Muscle layer of colon (tissue), 2 donors: ENCODE data around the gene IFNAR1.

Experiments
- H3K27ac ChIP-seq: one replicate; pipeline ENCODE4 v1.7.0; 2013; ENCODE audit warnings: low read depth, mild to moderate bottlenecking, low read length, moderate library complexity
- H3K27me3 ChIP-seq, 2 donors: one replicate each; pipeline ENCODE4 v1.7.0; 2013; ENCODE audit warnings: low read length in 2 of 2, mild to moderate bottlenecking in 2 of 2; ENCODE audit not compliant: insufficient read depth in 2 of 2, control insufficient read depth in 1 of 2
- H3K36me3 ChIP-seq: one replicate; pipeline ENCODE4 v1.7.0; 2013; ENCODE audit warnings: mild to moderate bottlenecking, low read length; ENCODE audit not compliant: insufficient read depth
- H3K4me1 ChIP-seq: one replicate; pipeline ENCODE4 v1.7.0; 2013; ENCODE audit warnings: mild to moderate bottlenecking, low read length; ENCODE audit not compliant: insufficient read depth
- H3K4me3 ChIP-seq, 2 donors: one replicate each; pipeline ENCODE4 v1.7.0; 2013; ENCODE audit warnings: low read length in 2 of 2, low read depth in 1 of 2, mild to moderate bottlenecking in 1 of 2, moderate library complexity in 1 of 2
- H3K9ac ChIP-seq: one replicate; pipeline ENCODE4 v1.7.0; 2013; ENCODE audit warnings: low read length
- H3K9me3 ChIP-seq: one replicate; pipeline ENCODE4 v1.7.0; 2013; ENCODE audit warnings: mild to moderate bottlenecking, low read length
- donor health status: abdominal sarcoma.
- donor health status: Adenocarcinoma of cecum.

IFNAR1 gene

GRCh38 chr21:33394260-33394659, 69.5 kb downstream of the IFNAR1 start:
- no peaks in the 10 kb centered on the region for H3K36me3 ChIP-seq
- H3K9ac ChIP-seq, result no peak overlapping the region
- H3K4me1 ChIP-seq, result no peaks in the 10 kb centered on the region
- no peak overlapping the region for H3K4me3 ChIP-seq
- no peak overlapping the region for H3K27ac ChIP-seq
- H3K27me3 ChIP-seq, result no peaks in the 10 kb centered on the region
- H3K9me3 ChIP-seq, result no peaks in the 10 kb centered on the region

DNA sequence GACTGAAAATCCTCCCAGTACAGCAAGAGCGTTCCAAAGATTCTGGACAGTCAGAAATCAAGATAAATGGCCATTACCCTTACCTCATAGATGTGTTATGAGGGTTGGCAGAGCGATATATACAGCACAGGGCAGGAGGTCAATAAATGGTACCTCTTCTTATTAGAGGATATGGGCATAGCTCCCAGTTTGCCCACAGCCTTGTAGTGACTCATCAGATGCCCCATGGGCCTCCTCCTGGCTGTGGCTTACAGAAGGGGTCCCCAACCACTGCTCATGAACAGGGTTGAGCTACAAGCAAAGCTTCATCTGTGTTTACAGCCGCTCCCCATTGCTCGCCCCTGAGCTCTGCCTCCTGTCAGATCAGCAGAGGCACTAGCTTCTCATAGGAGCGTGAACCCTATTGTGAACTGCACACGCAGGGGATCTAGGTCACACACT, 71.1 kb downstream of the IFNAR1 start:
- Histone ChIP-seq H3K4me3 (no peak overlapping the region), H3K27me3 (no peaks in the 10 kb centered on the region), H3K9me3 (no peaks in the 10 kb centered on the region), H3K4me1 (no peaks in the 10 kb centered on the region), H3K36me3 (no peaks in the 10 kb centered on the region), H3K27ac (no peak overlapping the region), H3K9ac (no peak overlapping the region)

GRCh38 chr21:33396436-33396835, 71.7 kb downstream of the IFNAR1 start:
- H3K4me3 ChIP-seq, result no peak overlapping the region
- no peaks in the 10 kb centered on the region for H3K36me3 ChIP-seq
- H3K4me1 ChIP-seq, result no peaks in the 10 kb centered on the region
- H3K27me3 ChIP-seq, result no peaks in the 10 kb centered on the region
- no peak overlapping the region for H3K9ac ChIP-seq
- H3K9me3 ChIP-seq, result no peaks in the 10 kb centered on the region
- no peak overlapping the region for H3K27ac ChIP-seq

DNA sequence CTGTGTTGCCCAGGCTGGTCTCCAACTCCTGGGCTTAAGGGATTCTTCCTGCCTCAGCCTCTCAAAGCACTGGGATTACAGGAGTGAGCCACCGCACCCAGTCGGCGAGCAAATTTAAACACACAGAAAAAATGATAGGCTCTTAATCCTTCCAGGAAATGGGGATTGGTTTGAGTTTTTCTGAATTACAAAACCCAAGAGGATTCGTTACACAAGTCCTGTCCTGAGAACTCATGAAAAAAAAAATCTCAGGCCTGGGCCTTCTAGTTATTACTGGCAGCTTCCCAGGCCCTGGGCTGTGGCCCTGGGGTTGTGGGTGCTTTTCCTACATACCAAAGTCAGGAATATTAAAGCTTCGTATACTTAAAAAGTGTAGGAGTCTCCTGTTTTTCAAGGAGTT, 72.2 kb downstream of the IFNAR1 start:
- Histone ChIP-seq H3K27ac (no peak overlapping the region), H3K4me3 (no peak overlapping the region), H3K27me3 (no peaks in the 10 kb centered on the region), H3K9ac (no peak overlapping the region), H3K36me3 (no peaks in the 10 kb centered on the region), H3K4me1 (no peaks in the 10 kb centered on the region), H3K9me3 (no peaks in the 10 kb centered on the region)

GRCh38 chr21:33397717-33398116, 72.9 kb downstream of the IFNAR1 start:
- Histone ChIP-seq H3K4me1 (peaks cover 6% of the 10 kb centered on the region), H3K27ac (no peak overlapping the region), H3K36me3 (no peaks in the 10 kb centered on the region), H3K9me3 (no peaks in the 10 kb centered on the region), H3K27me3 (no peaks in the 10 kb centered on the region), H3K9ac (no peak overlapping the region), H3K4me3 (no peak overlapping the region)

- Histone ChIP-seq H3K27ac (no peak overlapping the region), H3K4me1 (peaks cover 6% of the 10 kb centered on the region), H3K27me3 (no peaks in the 10 kb centered on the region), H3K4me3 (no peak overlapping the region), H3K36me3 (no peaks in the 10 kb centered on the region), H3K9me3 (no peaks in the 10 kb centered on the region), H3K9ac (no peak overlapping the region)
Measured at GRCh38 chr21:33398361-33398760, 73.6 kb downstream of the IFNAR1 start.

DNA sequence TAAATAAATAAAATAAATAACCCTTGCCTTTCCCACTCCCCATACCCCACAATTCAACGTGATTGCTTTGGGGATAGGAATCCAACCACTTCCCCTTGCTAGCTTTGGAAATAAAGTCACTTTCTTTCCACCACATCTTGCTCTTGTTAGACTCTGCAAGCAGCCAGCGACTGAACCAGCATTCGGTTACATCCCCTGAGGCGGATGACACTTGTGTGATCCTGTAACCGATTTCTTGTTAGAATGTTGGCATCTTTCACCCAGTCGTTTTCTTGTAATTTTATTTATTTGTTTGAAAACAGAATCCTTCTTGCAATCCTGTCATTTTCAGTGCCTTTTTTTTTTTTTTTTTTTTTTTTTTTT, 76.8 kb downstream of the IFNAR1 start:
- Histone ChIP-seq H3K27ac (no peak overlapping the region), H3K4me3 (no peak overlapping the region), H3K27me3 (no peaks in the 10 kb centered on the region), H3K9me3 (no peaks in the 10 kb centered on the region), H3K4me1 (peaks cover 20% of the 10 kb centered on the region), H3K9ac (no peak overlapping the region), H3K36me3 (no peaks in the 10 kb centered on the region)

- Histone ChIP-seq H3K9ac (no peak overlapping the region), H3K36me3 (no peaks in the 10 kb centered on the region), H3K27ac (peak overlapping the region; percentile 89), H3K4me1 (peaks cover 20% of the 10 kb centered on the region), H3K27me3 (no peaks in the 10 kb centered on the region), H3K9me3 (no peaks in the 10 kb centered on the region), H3K4me3 (peak overlapping the region; percentile 55 to 58)
Measured at GRCh38 chr21:33402001-33402979, 77.5 kb downstream of the IFNAR1 start.

DNA sequence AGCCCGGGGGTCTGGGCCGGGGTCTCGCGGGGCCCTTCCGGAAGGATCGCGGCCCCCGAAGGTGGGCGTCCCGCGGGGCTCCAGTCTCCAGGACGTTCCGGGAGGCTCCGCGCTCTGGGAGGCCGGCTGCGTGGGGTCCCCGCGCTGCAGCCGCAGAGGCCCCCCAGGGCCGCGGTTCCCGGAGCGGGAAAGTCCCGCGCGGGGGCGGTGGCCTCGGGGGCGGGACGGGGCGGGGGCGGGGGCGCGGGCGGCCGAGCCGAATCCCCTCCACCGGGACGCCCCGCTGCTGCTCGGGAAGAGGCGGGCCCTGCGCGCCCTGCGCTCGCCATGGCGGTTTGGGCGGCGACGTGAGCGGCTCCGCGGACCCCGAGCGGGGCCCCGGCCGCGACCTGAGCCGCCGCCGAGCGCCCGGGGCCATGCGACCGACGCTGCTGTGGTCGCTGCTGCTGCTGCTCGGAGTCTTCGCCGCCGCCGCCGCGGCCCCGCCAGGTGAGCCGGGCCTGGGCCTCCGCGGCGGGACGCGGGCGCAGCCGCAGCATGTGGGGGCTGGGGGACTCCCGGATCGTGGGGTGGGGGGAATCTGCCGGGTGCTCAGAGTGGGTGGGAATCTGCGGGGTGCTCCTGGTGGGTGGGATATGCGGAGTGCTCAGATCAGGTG, 78.5 kb downstream of the IFNAR1 start, which contains the start of gene IFNGR2:
Gene IFNGR2, plus strand, starts transcription at position 286 of the 658 bp plus-strand sequence. Its CDS starts 131 bp downstream, at position 417.
- Histone ChIP-seq H3K36me3 (no peaks in the 10 kb centered on the region), H3K4me3 (peak within 1 kb of the TSS; percentile 67 to 80), H3K4me1 (peaks cover 20% of the 10 kb centered on the region)

GRCh38 chr21:33403786-33404585, 79.2 kb downstream of the IFNAR1 start:
- Histone ChIP-seq H3K27ac (peak overlapping the region; percentile 86), H3K36me3 (no peaks in the 10 kb centered on the region), H3K9ac (peak overlapping the region; percentile 61), H3K9me3 (no peaks in the 10 kb centered on the region), H3K4me1 (peaks cover 20% of the 10 kb centered on the region), H3K4me3 (peak overlapping the region; percentile 67 to 80), H3K27me3 (no peaks in the 10 kb centered on the region)

More for the DNA sequence above, 78.5 kb downstream of the IFNAR1 start, which contains the start of gene IFNGR2:
- peak within 1 kb of the TSS; percentile 89 for H3K27ac ChIP-seq
- H3K27me3 ChIP-seq, result no peaks in the 10 kb centered on the region
- peak within 1 kb of the TSS; percentile 61 for H3K9ac ChIP-seq
- no peaks in the 10 kb centered on the region for H3K9me3 ChIP-seq

GRCh38 chr21:33406493-33406892, 81.7 kb downstream of the IFNAR1 start:
- no peaks in the 10 kb centered on the region for H3K27me3 ChIP-seq
- no peaks in the 10 kb centered on the region for H3K9me3 ChIP-seq
- H3K36me3 ChIP-seq, result peaks cover 4% of the 10 kb centered on the region
- H3K4me1 ChIP-seq, result peaks cover 20% of the 10 kb centered on the region
- no peak overlapping the region for H3K27ac ChIP-seq
- H3K9ac ChIP-seq, result no peak overlapping the region
- no peak overlapping the region for H3K4me3 ChIP-seq
